ENCODE data around the gene TAF3. TPM values are rescaled to one million over a fixed set of nuclear protein-coding genes. Genes with fewer than 3 reads are reported as not detected.

TAF3 gene
- total RNA-seq, 3 donors from 2014 or later: 7.4 to 9.7 (median 9.2) TPM

- TF ChIP-seq, protein P1, sequence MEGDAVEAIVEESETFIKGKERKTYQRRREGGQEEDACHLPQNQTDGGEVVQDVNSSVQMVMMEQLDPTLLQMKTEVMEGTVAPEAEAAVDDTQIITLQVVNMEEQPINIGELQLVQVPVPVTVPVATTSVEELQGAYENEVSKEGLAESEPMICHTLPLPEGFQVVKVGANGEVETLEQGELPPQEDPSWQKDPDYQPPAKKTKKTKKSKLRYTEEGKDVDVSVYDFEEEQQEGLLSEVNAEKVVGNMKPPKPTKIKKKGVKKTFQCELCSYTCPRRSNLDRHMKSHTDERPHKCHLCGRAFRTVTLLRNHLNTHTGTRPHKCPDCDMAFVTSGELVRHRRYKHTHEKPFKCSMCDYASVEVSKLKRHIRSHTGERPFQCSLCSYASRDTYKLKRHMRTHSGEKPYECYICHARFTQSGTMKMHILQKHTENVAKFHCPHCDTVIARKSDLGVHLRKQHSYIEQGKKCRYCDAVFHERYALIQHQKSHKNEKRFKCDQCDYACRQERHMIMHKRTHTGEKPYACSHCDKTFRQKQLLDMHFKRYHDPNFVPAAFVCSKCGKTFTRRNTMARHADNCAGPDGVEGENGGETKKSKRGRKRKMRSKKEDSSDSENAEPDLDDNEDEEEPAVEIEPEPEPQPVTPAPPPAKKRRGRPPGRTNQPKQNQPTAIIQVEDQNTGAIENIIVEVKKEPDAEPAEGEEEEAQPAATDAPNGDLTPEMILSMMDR (IDR thresholded peaks at IDR 0.05): no peak
- TF ChIP-seq POLR2A (IDR thresholded peaks at IDR 0.05): no peak
- TF ChIP-seq POLR2AphosphoS5 (IDR thresholded peaks at IDR 0.05): no peak
- Histone ChIP-seq H3K27me3 (no peaks in the 10 kb centered on the region), H3K36me3 (no peaks in the 10 kb centered on the region), H3K9me3 (no peaks in the 10 kb centered on the region), H3K27ac (no peak overlapping the region), H3K4me1 (no peaks in the 10 kb centered on the region), H3K4me3 (no peak overlapping the region)
- intact Hi-C loops (cut with DNase I; ENCODE audit: low total_unique reads): no loop called here
- DNase-seq (ENCODE audit: low spot score in 2 of 2): no peak
These were observed 18.3 kb downstream of the TAF3 start for GRCh38 chr10:7836571-7836970.

- Histone ChIP-seq H3K4me3 (no peak overlapping the region), H3K27ac (no peak overlapping the region), H3K27me3 (no peaks in the 10 kb centered on the region), H3K36me3 (no peaks in the 10 kb centered on the region), H3K4me1 (no peaks in the 10 kb centered on the region), H3K9me3 (no peaks in the 10 kb centered on the region)
- no peak for TF ChIP-seq POLR2A (IDR thresholded peaks at IDR 0.05)
- no peak for DNase-seq (ENCODE audit: low spot score in 2 of 2)
- intact Hi-C loops (cut with DNase I; ENCODE audit: low total_unique reads): loop anchor here (5.0 kb wide), 1 partner anchor 876 kb away; no protein-coding TSS in a partner anchor
These were observed 28.3 kb downstream of the TAF3 start for GRCh38 chr10:7846591-7846990.

DNA sequence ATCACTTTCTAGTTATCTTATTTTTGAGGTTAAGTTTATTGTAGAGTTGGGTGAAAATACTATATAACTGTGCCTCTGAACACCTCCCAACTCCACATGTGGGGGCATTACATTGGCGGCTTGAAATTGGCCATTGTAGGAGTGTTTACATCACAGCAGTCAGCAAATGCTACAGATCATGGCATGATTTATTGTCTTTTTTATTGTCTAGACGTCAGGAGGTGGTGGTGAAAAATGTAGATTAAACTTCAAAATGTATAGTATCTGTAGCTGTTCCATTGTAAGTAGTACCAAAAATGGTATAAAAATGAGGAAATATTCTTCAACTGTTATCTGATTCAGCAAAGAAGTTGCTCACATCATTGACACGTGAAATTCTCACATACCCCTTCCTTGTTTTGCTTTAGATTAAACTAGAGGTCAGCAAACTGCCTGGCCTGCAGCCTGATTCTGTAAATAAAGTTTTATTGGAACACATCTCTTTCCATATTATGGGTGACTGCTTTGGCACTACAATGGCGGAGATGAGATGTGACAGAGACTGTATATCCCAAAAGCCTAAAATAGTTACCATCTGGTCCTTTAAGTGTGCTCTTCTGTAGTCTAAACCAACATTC, 35.0 kb downstream of the TAF3 start:
- DNase-seq (ENCODE audit: low spot score in 2 of 2): no peak
- H3K4me1 ChIP-seq: no peaks in the 10 kb centered on the region
- TF ChIP-seq, protein P1 (IDR thresholded peaks at IDR 0.05): no peak
- TF ChIP-seq POLR2A (IDR thresholded peaks at IDR 0.05) (no peak), POLR2AphosphoS5 (IDR thresholded peaks at IDR 0.05) (no peak)
- no peak overlapping the region for H3K4me3 ChIP-seq
- H3K27ac ChIP-seq: no peak overlapping the region
- no peaks in the 10 kb centered on the region for H3K27me3 ChIP-seq
- H3K9me3 ChIP-seq: no peaks in the 10 kb centered on the region
- no peaks in the 10 kb centered on the region for H3K36me3 ChIP-seq
- intact Hi-C loops (cut with DNase I; ENCODE audit: low total_unique reads): no loop called here

- Histone ChIP-seq H3K4me1 (no peaks in the 10 kb centered on the region), H3K27ac (no peak overlapping the region), H3K9me3 (no peaks in the 10 kb centered on the region), H3K4me3 (no peak overlapping the region), H3K36me3 (no peaks in the 10 kb centered on the region), H3K27me3 (no peaks in the 10 kb centered on the region)
- TF ChIP-seq POLR2A (IDR thresholded peaks at IDR 0.05): no peak
- TF ChIP-seq, protein P1 (IDR thresholded peaks at IDR 0.05): no peak
- no peak for TF ChIP-seq POLR2AphosphoS5 (IDR thresholded peaks at IDR 0.05)
- DNase-seq (ENCODE audit: low spot score in 2 of 2): no peak
- intact Hi-C loops (cut with DNase I; ENCODE audit: low total_unique reads): no loop called here
These were observed 35.6 kb downstream of the TAF3 start for GRCh38 chr10:7853890-7854289.

DNA sequence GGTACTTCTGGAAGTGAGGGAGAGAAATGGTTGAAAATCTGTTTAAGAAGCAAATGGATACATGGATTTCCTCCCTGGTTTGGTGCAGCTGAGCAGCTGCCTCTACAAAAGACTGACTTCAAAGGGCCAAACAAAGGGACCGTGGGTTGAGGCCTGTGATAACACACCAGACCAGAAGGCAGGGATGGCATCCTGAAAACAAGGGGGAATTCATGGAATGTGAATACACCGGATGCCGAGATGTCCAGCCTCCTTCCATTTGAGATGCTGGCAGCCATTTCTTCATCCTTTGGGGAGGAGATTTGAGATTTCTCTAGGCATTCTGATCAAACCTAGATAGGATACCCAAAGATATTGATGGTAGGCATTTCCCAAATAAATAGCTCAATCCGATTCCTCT, 36.9 kb downstream of the TAF3 start:
- H3K36me3 ChIP-seq: no peaks in the 10 kb centered on the region
- H3K27me3 ChIP-seq: no peaks in the 10 kb centered on the region
- TF ChIP-seq POLR2A (IDR thresholded peaks at IDR 0.05) (no peak), POLR2AphosphoS5 (IDR thresholded peaks at IDR 0.05) (no peak)
- TF ChIP-seq, protein P1 (IDR thresholded peaks at IDR 0.05): no peak
- H3K4me1 ChIP-seq: no peaks in the 10 kb centered on the region
- intact Hi-C loops (cut with DNase I; ENCODE audit: low total_unique reads): no loop called here
- no peak overlapping the region for H3K4me3 ChIP-seq
- no peak for DNase-seq (ENCODE audit: low spot score in 2 of 2)
- H3K27ac ChIP-seq: no peak overlapping the region
- H3K9me3 ChIP-seq: peaks cover 0 to under 1% of the 10 kb centered on the region in 2 donors

Measured in breast epithelium (tissue), 4 donors.